ENCODE data around the gene HEATR5A.
"Not testable (repeated sequence)": the region's sequence is repeated elsewhere in the genome, so short reads cannot be mapped to it uniquely, and the experiment has no call there.

Gene HEATR5A

GRCh38 chr14:31280132-31280870 lies 140.0 kb downstream of the HEATR5A start:
- DNase-seq = no peak

GRCh38 chr14:31278883-31279282 lies 141.5 kb downstream of the HEATR5A start:
- DNase-seq = no peak

- DNase-seq = no peak
Observed at GRCh38 chr14:31277085-31277484, 143.3 kb downstream of the HEATR5A start.

GRCh38 chr14:31276417-31276816 lies 143.9 kb downstream of the HEATR5A start:
- not testable (repeated sequence) for DNase-seq

- no peak for DNase-seq
Observed at GRCh38 chr14:31275731-31276130, 144.6 kb downstream of the HEATR5A start.

- no peak for DNase-seq
Observed at GRCh38 chr14:31271648-31272047, 148.7 kb downstream of the HEATR5A start.

GRCh38 chr14:31270196-31270772 lies 150.1 kb downstream of the HEATR5A start:
- DNase-seq = no peak

- DNase-seq = no peak
Observed at GRCh38 chr14:31269634-31270195, 150.6 kb downstream of the HEATR5A start.

GRCh38 chr14:31268216-31268615 lies 152.1 kb downstream of the HEATR5A start:
- DNase-seq = no peak

GRCh38 chr14:31266437-31267331 lies 153.7 kb downstream of the HEATR5A start:
- DNase-seq = no peak

GRCh38 chr14:31265701-31266398 lies 154.5 kb downstream of the HEATR5A start:
- no peak for DNase-seq

GRCh38 chr14:31263485-31264133 lies 156.7 kb downstream of the HEATR5A start:
- DNase-seq = no peak

- DNase-seq = no peak
Observed at GRCh38 chr14:31261859-31262731, 158.3 kb downstream of the HEATR5A start.

- no peak for DNase-seq
Observed at GRCh38 chr14:31261523-31261858, 158.9 kb downstream of the HEATR5A start.

- DNase-seq = not testable (repeated sequence)
Observed at GRCh38 chr14:31259040-31259435, 161.3 kb downstream of the HEATR5A start.

GRCh38 chr14:31258427-31259039 lies 161.8 kb downstream of the HEATR5A start:
- DNase-seq = no peak

- not testable (repeated sequence) for DNase-seq
Observed at GRCh38 chr14:31257554-31258426, 162.6 kb downstream of the HEATR5A start.

GRCh38 chr14:31257244-31257553 lies 163.2 kb downstream of the HEATR5A start:
- no peak for DNase-seq

- no peak for DNase-seq
Observed at GRCh38 chr14:31256534-31257243, 163.7 kb downstream of the HEATR5A start.

Data from left hindlimb (tissue), 1 donor.